HG02885 (cell line): ENCODE data around the gene RNF150.

Source experiments
- ATAC-seq: cut with Tn5 transposase; IDR thresholded peaks from one replicate; pipeline ENCODE4 v1.9.1; 2021; ENCODE audit warnings: mild to moderate bottlenecking; ENCODE audit not compliant: unreplicated experiment, poor library complexity

RNF150 gene

DNA sequence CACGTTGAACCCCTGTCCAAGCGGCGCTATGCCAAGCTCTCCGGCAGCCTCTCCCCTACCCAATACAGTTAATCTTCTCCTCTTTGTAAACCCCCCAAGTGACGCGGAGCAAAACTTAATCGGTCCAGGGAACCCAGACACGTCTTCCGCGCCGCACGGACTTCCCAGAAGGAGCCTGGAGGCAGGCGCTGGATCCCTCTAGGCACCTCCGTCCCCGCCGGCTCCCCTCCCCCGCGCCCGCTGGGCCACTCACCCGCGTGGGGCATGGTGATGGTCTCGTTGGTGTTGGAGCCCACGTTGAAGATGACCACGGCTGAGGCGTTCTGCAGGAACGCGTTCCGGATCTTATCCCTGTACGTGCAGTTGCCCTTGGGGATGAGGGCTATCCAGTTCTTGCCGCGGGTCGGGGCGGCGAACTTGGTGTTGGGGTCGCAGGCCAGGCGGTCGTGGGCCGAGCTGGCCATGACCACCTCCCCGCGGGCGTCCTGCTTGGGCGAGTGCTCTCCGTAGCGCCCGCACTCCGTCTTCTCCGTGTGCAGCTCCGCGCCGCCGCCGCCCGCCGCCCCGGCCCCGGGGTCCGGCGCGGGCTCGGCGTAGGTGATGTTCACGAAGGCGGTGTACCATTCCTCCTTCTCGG is 1.1 kb downstream of the RNF150 start:
- peak; percentile 27 for ATAC-seq

DNA sequence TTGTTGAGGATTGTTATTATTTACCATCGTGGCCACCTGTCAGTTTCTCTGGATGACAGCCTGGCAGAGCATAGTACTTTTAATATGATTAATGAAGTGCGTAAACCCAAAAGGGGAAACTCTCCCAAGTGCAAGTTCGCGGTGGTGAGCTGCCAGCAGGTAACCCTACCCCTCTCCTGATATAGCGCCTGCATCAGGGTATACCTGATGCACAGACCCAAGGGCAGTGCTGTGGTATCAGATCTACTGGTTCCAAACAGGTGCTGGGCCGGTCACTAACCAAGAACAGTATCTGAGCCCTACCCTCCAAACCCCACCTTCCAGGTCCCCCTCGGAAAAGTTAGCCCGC is 1.6 kb downstream of the RNF150 start:
- ATAC-seq, result no peak

DNA sequence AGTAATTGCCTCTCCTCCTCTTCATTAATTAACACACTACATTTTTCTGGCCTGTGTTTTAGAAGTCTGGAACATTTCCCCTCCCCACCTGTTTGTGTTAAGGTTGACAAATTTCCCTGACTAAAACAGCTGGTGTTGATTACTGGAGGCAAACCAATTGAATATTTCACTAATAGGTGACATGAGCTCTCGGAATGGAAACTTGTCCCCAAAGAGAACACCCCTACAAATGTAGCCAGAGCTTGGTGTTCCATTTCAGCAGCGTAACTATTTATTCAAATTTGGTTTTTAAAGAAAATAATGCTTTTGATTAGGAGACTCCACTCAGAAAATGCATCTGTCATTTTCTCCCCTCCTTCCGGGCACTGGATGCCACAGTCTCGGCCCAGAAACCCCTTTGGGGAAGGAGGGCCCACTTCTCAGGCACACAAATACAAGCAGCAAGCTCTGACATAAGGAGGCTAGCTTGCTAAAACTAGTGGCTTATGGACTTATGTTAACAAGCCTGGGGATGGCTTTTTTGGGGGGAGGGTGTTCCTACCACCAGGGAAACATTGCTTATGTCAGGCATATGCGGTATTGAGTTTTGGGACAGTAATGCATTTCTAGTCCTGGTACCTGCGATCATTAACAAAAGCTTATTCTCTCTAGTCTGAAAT is 2.2 kb downstream of the RNF150 start:
- ATAC-seq, result no peak

DNA sequence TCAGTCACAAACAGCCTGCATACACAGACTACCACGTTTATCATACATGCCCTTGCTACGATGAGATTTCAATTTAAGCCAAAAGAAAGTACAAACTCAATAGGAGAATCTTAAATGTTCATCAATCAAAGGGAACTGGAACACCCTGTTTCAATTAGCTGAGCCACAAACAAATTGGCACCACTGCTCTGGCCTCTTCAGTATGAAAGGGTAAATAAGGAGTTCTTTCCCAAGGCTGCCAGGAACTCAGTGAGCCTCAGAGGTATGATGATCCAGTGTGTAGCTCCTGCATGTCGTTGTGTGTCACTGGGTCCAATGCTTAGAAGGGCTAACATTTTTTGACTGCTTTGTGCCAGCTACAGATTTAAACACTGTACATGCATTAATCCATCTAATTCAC is 5.4 kb downstream of the RNF150 start:
- no peak for ATAC-seq

DNA sequence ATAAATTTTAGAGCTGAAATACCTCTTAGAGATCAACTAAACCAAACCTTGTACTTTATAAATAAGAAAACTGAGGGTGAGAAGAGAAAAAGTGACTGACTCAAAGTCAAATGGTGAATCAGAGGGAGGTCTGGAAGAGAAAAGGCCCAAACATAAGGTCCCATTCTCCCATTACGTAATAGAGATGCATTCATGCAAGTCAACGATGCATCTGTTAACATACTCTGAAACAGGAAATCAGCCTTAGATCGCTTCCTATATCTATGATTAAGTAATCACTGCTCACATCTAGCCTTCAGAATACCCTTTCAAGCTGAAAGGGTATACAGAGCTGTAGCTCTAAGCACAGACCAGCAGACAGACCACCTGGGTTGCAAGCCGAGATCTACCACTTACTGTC is 6.5 kb downstream of the RNF150 start:
- no peak for ATAC-seq

DNA sequence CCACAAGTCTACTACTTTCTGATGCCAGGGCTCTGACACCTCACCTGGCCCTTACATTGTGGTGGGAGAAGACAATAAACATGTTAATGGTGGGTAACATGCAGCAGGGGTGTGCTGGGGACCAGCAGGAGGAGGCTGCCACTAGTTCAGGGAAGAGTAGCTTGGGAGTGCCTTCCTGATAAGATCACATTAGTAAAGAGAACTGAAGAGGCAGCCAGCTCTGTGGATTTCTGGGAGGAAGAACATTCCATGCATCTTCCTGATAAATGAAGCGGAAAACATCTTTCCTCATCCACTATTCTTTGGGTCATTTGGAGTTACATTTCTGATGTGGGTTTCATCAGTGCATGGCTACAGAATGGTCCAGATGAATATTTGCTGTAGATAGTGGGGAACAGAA is 9.0 kb downstream of the RNF150 start:
- ATAC-seq, result no peak

DNA sequence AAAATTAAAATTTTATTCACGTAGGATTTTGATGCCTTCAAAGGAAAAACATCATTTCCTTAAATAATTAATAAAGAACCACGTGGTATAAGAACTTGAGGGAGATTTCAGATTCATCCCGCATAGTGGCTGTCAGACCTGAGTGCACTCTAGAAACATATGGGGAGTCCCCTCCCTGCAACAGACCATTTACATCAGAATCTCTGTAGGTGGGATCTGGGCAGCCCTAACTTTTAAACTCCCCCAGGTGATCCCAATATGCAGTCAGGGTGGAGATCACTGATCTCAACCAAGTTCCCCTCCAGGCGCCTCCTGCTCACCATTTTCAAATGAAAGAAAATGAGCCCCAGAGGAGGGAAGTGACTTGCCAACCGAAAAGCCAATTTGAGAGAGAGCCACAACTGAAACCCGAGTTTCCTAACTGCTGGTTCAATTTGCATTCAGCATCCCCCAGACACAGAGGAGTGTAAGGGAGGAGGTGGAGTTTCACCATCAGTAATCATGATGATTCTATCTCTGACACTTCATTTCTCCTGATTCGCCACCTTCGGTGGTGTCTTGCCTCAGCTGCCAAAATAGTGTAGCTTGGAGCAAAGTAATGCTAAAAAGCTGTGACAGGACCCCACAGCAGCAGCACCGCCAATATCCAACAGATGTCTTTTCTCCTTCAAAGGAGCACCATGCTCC is 11.4 kb downstream of the RNF150 start:
- peak; percentile 73 for ATAC-seq

DNA sequence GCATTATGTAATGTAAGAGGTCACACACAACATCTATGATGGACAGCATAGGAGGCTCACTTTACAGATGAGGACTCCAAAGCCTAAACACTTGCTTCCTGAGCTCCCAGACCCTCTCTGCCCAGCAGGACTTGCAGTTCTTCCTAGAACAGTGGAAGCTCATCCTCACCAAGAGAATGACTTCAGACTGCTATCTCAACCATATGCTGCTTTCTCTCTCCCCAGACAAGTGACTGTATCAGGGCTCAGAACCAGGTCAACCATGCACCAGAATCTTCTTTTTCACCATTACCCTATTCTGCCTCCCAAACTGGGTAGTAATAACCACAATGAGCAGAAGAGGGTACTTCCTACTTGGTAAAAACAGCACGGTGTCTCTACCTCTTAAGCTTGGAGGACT is 12.2 kb downstream of the RNF150 start:
- ATAC-seq, result no peak

DNA sequence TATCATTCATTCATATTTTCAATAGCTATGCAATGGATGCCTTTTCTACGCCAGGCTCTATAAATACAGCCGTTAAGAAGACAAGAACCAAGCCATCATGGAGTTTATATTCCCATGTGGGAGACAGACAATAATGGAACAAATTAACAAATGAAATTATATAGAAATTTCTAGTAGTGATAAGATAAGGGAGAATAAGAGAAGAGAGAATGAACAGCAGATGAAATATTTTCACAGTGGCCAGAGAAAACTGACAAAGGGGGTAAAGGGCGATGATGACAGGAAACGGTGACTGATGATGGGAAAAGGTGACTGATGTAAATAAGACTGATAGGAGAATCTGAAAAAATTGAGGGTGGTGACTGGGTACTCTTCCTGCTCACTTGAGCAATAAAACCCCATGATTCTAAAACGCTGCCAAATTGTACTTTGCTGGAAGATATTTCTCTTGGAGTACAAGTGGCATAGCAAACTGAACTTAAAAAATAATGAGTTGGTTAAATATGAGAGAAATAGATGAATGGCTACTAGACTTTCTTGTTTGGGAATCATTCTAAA is 13.2 kb downstream of the RNF150 start:
- ATAC-seq, result no peak

DNA sequence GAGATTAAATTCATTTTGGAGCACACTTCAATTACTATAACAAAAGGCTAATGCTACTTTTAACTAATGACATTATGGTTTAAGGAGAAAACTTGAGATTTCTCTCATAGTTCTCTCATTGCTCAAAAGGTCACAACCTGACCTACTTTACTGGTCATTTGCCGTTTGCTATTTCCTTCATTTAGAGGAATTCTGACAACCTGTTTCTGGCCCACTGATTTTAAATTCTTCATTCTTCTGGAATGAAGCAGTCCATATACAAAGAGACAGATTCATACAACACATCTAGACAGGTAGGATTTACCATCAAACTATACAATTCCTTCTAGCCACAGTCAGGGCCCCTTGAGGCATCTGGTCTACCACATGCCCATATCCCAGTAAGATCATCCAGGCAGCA is 14.2 kb downstream of the RNF150 start:
- no peak for ATAC-seq

DNA sequence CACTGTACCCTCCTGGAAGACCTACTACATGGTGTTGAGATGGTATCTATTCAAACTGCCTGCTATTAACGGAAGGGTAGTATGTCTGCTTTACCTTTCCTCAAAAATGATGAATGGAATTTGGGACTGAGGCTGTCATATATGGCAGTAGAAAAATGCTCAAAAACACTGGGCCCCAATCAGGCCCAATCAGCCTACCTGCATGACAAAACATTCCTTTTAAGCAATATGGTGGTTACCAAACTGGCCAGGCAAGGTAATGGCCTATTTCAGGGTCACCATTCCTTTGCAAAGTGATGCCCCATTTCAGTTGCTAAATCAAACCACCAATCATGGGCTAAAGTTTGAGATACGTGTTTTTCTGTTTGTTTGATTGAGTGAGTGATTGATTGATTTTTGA is 14.9 kb downstream of the RNF150 start:
- no peak for ATAC-seq

DNA sequence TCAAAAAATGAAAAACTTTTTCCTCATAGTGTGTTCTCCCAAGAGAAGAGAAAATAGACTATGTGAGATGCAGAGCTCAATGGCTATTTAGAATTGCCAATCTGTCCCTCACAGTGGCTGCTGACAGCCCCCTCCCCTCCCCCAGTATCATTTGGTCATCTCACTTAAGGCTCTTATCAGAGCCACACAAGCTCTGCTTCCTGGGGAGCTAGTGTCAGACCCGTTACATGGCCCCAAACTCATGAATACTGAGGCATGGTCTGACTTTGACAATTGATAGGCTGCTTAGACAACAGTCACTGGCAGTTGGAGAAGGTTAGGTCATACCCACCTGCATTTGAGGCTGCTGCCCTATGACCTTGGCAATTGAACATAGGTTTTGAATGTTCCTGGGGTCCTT is 15.3 kb downstream of the RNF150 start:
- ATAC-seq, result no peak

DNA sequence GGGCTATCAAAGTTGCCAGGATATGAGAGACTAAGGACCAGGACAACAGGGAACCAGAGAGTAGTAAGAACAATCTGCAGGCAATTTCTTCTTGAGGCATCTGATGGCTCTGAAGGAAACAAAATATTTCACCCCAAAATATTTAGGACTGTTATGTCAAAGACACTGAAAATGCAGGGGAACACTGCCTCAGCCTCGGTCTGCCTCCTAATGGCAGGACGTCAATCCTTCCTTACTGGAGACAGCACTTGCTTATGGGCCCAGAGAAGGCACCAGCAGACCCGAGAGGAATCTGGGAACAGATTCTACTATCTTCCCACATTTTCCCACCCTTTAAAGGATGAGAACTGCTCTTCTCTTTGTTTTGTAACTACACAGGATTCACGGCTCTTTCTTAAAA is 23.3 kb downstream of the RNF150 start:
- no peak for ATAC-seq

DNA sequence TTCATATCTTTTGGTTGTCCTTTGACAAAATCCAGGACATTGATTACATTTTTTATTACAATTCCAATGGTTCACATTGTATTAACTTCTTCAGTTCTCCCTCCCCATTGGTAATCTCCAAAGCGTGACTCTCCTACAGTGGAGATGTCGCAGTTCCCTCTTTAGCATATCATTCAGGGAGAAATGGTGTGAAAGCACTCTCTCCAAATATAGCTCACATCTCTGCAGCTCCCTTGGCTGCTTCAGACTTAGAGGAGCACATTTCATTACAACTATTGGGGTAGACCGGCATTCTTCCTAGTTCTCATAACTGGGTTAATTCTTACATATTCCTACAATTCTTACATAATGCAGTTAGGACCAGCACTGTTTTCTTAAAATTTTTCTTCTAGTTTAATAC is 25.3 kb downstream of the RNF150 start:
- no peak for ATAC-seq

DNA sequence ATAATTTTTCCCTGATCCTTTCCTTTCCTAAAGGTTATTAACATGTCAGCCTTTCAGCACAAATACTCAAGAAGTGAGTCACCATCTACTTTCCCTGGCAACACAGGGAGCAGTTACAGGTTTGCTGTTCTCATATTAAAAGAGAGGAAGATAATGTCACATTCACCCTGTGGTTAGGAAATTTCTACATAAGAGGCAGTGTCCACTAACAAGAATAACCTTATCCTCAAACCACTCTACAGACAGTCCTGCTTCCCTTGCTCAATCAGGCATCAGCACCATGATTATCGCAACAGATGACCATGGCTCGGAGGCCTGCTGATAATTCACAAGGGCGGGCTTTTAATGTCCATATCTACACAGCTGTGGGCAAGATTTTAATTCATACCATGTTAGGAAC is 30.9 kb downstream of the RNF150 start:
- no peak for ATAC-seq

DNA sequence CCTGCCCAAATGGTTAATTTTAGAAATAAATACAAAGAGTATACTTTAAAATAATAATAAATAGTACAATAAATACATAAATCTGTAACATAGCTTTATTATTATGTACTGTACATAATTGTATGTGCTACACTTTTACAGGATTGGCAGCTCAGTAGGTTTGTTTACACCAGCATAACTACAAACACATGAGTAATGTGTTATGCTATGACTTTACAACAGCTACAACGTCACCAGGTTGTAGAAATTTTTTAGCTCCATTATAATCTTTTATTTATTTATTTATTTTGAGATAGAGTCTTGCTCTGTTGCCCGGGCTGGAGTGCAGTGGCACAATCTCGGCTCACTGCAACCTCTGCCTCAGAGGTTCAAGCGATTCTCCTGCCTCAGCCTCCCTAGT is 31.8 kb downstream of the RNF150 start:
- ATAC-seq, result no peak

DNA sequence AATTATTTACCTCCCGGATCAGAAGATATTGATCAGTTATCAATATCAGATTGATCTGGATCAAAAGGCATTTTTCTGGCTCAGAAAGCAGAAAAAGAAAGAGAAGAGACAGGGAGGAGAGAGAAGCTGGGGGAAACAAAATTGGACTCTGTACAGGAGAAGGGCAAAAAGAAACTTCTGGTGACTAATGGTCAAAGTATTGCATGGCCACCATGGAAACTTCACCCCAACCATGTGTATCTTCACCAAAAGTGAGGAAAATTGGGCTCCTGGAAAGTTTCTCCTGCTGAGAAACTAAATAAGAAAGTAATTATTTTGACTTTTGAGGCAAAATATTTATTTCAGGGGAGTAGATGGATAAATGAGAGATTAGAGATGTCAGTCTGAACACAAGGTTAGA is 33.9 kb downstream of the RNF150 start:
- ATAC-seq, result no peak

DNA sequence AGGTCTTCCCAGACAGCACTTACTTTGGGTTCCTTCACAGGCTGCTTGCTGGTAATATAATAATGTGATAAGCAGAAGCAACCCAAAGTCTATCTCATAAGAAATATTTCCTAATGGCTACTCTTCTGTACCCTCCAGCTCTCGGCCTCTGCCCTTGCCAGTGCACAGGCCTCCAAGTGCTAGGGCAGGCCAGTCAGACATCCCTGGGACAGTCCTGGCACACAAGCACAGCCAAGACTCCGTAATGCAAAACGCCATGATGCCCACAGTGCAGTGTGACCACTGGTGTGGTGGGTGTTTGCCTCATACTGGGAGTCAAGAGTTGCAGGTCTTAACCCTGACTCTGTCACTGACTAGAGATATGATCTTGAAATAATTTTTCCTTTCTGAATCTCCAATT is 35.1 kb downstream of the RNF150 start:
- ATAC-seq, result no peak

DNA sequence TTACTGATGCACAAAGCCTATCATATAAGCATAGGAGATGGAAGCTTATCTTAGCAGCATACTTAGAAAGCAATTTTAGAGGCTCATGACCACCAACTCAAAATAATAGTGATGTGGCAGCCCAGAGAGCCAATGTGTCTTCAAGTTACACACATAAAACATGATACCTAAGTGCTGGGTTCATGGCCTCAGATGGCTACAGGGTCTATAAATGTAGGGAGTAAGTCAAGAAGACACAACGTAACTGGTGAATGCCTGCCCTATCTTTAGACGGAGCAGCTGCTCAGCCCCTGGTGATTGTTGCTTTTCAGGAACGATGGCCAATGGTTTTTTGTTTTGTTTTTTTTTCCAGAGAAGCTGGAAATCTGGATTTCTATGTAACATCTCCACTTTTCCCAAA is 42.8 kb downstream of the RNF150 start:
- ATAC-seq, result no peak

DNA sequence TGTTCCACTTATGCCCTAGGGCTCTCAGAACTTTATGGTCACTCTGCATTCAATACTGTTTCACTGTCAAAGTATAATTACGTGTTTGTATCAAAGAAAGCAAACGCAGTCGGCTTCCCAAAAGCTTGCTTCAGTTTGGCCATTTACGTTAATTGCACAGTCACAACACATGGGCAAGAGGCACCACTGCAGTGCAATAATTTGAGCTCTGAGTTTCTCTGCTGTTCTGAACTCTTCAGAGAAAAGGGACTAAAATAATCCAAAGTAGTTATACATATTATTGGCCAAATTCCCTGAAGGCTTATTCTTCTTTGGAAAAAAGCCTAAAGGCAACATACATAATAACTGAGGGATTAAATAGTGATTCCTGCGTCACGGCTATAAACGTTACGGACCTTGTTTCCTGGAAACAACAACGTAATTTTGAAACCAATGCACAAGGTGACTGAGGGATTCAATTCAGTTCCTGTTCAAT is 51.3 kb downstream of the RNF150 start:
- ATAC-seq, result no peak

DNA sequence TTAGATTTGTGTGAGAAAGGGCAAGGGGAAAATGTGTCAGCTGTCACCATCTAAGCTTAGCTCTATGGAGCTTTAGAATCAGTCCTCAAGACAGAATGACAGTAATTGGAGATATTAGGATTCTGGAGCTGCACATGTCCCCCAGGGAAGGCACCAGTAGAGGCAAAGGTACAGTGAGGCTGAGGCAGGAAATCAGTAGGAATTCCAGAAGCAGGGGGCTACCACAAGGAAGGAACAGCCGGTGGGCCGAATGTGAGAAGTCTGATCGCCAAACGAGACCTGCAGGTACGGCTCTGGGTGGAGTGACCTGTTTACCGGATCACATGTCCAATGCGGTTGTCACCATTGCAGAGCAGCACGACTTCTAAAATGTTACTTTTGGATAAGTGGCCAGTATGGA is 52.6 kb downstream of the RNF150 start:
- ATAC-seq, result no peak
